Activated CD8-positive, alpha-beta T cell treated with anti-CD3 and anti-CD28 coated beads for 36 hours (primary cell): ENCODE data around the gene LDB2. TPM values are rescaled to one million over a fixed set of nuclear protein-coding genes. Genes with fewer than 3 reads are reported as not detected.
"Not testable (repeated sequence)": the region's sequence is repeated elsewhere in the genome, so short reads cannot be mapped to it uniquely, and the experiment has no call there.

ENCODE experiments used
- ATAC-seq: fragments of 200-7000 bp; cut with Tn5 transposase; one replicate; pipeline ENCODE4 v1.10.0; 2021; ENCODE audit warnings: mild to moderate bottlenecking, moderate library complexity
- CTCF ChIA-PET: fragments of 350-600 bp; sonication (Branson Sonifier 250); formaldehyde crosslinking; loops from one replicate; lab custom pipeline; 2021; ENCODE audit warnings: antibody characterized with exemption; lab: Charles Lee
- POLR2A ChIA-PET: fragments of 350-600 bp; sonication (Branson Sonifier 250); formaldehyde crosslinking; loops from one replicate; lab custom pipeline; 2021; ENCODE audit warnings: antibody characterized with exemption; lab: Charles Lee
- DNase-seq: peaks from one replicate; pipeline ENCODE4 v3.0.0-alpha.2; 2020
- H3K27ac Mint-ChIP-seq: one replicate; pipeline ENCODE4 v1.8.0; 2021; ENCODE audit warnings: mild to moderate bottlenecking, mixed read lengths
- H3K27me3 Mint-ChIP-seq: one replicate; pipeline ENCODE4 v1.8.0; 2021; ENCODE audit warnings: mixed read lengths
- H3K36me3 Mint-ChIP-seq: one replicate; pipeline ENCODE4 v1.8.0; 2021; ENCODE audit warnings: low read depth, mixed read lengths
- H3K4me1 Mint-ChIP-seq: one replicate; pipeline ENCODE4 v1.8.0; 2021; ENCODE audit warnings: low read depth, mixed read lengths
- H3K4me3 Mint-ChIP-seq: one replicate; pipeline ENCODE4 v1.8.0; 2021; ENCODE audit warnings: mild to moderate bottlenecking, moderate library complexity, mixed read lengths
- H3K9me3 Mint-ChIP-seq: one replicate; pipeline ENCODE4 v1.8.0; 2021; ENCODE audit warnings: mixed read lengths
- intact Hi-C: fragments of 100-400 bp; cut with micrococcal nuclease; formaldehyde crosslinking; loops from one replicate; pipeline ENCODE4 v1.10.0; 2022
- total RNA-seq, 2 experiments: library from RNA; stranded (reverse); gene quantifications; one replicate each; pipeline ENCODE4 v1.2.3, GENCODE V29; 2021
- TF ChIP-seq, protein P1 (sequence below): fragments of 200-600 bp; IDR thresholded peaks from one replicate; pipeline ENCODE4 v1.8.0; 2022; ENCODE audit warnings: antibody characterized with exemption, mild to moderate bottlenecking

The LDB2 gene
- total RNA-seq, 2 experiments from 2014 or later = not detected

DNA sequence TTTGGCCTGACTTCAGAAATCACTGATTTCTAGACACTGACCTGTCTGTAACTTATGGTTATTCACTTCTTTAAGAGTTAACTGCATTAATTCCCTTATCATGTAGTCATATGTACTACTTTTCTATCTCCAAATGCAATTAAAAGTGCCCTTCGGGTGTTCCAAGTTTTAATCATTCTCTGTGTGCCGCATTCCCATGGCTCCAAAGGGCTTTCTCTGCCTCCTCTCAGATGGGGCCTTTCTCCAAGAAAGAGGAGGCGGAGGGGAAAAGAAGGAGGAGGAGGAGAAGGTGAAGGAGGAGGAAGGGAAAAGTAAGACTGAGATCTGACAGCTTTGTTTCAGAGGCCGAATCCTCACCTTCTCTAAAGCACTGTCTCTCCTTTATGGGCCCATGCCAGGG is 325.8 kb downstream of the LDB2 start:
- CTCF ChIA-PET = no interaction called here
- Mint-ChIP-seq H3K9me3 (no peaks in the 10 kb centered on the region), H3K36me3 (no peaks in the 10 kb centered on the region), H3K4me1 (no peaks in the 10 kb centered on the region), H3K27ac (no peak overlapping the region), H3K27me3 (no peaks in the 10 kb centered on the region), H3K4me3 (no peak overlapping the region)
- TF ChIP-seq, protein P1, sequence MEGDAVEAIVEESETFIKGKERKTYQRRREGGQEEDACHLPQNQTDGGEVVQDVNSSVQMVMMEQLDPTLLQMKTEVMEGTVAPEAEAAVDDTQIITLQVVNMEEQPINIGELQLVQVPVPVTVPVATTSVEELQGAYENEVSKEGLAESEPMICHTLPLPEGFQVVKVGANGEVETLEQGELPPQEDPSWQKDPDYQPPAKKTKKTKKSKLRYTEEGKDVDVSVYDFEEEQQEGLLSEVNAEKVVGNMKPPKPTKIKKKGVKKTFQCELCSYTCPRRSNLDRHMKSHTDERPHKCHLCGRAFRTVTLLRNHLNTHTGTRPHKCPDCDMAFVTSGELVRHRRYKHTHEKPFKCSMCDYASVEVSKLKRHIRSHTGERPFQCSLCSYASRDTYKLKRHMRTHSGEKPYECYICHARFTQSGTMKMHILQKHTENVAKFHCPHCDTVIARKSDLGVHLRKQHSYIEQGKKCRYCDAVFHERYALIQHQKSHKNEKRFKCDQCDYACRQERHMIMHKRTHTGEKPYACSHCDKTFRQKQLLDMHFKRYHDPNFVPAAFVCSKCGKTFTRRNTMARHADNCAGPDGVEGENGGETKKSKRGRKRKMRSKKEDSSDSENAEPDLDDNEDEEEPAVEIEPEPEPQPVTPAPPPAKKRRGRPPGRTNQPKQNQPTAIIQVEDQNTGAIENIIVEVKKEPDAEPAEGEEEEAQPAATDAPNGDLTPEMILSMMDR = no peak
- intact Hi-C loops = no loop called here
- no peak for DNase-seq
- POLR2A ChIA-PET = no interaction called here
- no peak for ATAC-seq

DNA sequence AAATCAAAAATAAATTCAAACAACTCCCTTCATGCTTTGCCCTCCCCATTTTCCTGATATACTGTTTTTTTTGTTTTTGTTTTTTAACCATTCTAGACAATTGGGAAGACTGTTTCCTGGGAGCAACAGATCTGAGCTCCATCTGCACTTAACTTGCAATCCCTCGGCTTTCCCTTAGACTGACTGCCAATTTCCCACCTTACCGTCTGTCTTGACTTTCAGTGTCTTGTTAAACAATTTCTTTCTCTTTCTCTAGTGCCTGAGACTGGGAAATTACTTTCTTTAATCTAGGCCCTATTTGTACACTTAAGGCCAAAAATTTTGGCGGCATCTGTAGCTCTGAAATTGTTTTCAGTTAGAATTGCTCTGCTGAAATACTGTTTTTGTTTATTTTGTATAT is 326.3 kb downstream of the LDB2 start:
- intact Hi-C loops = no loop called here
- Mint-ChIP-seq H3K4me1 (no peaks in the 10 kb centered on the region), H3K4me3 (no peak overlapping the region), H3K9me3 (no peaks in the 10 kb centered on the region), H3K36me3 (no peaks in the 10 kb centered on the region), H3K27me3 (no peaks in the 10 kb centered on the region), H3K27ac (no peak overlapping the region)
- ATAC-seq = no peak
- no peak for DNase-seq
- CTCF ChIA-PET = no interaction called here
- POLR2A ChIA-PET = no interaction called here
- TF ChIP-seq, protein P1 = no peak

DNA sequence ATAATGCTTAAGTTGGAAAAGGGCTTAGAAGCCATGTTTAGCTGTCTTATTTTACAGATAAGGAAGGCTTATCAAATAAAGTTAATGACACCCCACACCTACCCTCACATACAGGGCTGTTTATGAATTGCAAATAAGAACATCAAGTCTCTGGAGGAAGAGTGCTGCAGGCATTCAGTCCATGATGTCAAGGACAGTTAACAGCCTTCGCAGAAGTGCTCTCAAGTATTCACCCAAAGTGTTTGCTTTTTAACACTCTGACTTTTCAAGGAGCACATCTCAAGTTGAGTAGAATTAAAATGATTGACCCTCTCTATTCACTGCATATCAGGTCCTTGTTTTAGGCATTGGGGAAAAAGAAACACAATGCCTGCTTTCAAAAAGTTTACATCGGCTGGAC is 328.7 kb downstream of the LDB2 start:
- ChIA-PET CTCF (no interaction called here), POLR2A (no interaction called here)
- no peaks in the 10 kb centered on the region for H3K27me3 Mint-ChIP-seq
- no peaks in the 10 kb centered on the region for H3K9me3 Mint-ChIP-seq
- H3K27ac Mint-ChIP-seq = no peak overlapping the region
- intact Hi-C loops = no loop called here
- no peak for DNase-seq
- no peak overlapping the region for H3K4me3 Mint-ChIP-seq
- no peak for ATAC-seq
- TF ChIP-seq, protein P1 = no peak
- H3K36me3 Mint-ChIP-seq = no peaks in the 10 kb centered on the region
- no peaks in the 10 kb centered on the region for H3K4me1 Mint-ChIP-seq

DNA sequence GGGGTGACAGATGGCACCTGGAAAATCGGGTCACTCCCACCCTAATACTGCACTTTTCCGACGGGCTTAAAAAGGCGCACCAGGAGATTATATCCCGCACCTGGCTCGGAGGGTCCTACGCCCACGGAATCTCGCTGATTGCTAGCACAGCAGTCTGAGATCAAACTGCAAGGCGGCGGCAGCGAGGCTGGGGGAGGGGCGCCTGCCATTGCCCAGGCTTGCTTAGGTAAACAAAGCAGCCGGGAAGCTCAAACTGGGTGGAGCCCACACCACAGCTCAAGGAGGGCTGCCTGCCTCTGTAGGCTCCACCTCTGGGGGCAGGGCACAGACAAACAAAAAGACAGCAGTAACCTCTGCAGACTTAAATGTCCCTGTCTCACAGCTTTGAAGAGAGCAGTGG is 341.1 kb downstream of the LDB2 start:
- H3K36me3 Mint-ChIP-seq, POLR2A ChIA-PET, DNase-seq, intact Hi-C loops, H3K4me1 Mint-ChIP-seq, H3K4me3 Mint-ChIP-seq, ATAC-seq, H3K9me3 Mint-ChIP-seq, H3K27me3 Mint-ChIP-seq, CTCF ChIA-PET, H3K27ac Mint-ChIP-seq: not testable (repeated sequence)

DNA sequence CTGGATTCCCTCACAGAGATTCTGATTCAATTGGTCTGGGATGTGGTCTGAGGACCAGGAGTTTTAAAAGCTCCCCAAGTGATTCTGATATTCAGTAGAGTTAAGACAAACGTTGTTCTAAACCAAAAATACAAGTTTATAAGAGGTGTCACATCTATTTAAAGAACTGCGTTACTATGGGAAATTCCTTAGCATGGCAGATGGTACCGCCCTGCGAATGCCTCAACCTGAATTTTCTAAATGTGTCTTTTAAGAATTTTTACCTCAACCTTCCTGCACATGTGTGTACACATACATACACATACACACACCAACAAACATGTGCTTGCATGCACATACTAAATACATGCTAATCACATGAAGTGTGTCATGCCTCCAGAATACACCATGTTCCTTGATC is 343.3 kb downstream of the LDB2 start:
- H3K4me3 Mint-ChIP-seq = no peak overlapping the region
- CTCF ChIA-PET = no interaction called here
- H3K27me3 Mint-ChIP-seq = peaks cover under 1% of the 10 kb centered on the region
- peaks cover 4% of the 10 kb centered on the region for H3K9me3 Mint-ChIP-seq
- TF ChIP-seq, protein P1 = no peak
- no peaks in the 10 kb centered on the region for H3K4me1 Mint-ChIP-seq
- POLR2A ChIA-PET = no interaction called here
- intact Hi-C loops = no loop called here
- DNase-seq = no peak
- ATAC-seq = no peak
- no peak overlapping the region for H3K27ac Mint-ChIP-seq
- no peaks in the 10 kb centered on the region for H3K36me3 Mint-ChIP-seq

DNA sequence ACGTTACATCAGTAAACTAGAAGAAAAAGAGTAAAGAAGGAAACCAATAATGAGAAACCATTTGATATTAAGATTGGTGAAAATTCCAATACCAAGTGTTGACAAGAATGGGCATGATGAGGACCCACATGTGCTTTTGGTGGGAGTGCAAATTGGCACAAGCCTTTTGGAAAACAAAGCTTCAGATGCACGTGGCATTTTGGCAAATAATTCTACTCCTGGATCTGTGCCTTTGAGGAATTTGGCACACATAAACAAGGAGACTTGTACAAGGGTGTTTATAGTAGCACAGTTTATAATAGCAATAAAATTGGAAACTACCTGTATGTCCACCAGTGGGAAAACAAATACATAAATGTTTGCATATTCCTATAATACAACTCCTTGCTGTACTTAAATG is 347.9 kb downstream of the LDB2 start:
- H3K9me3 Mint-ChIP-seq = peaks cover 2% of the 10 kb centered on the region
- no peaks in the 10 kb centered on the region for H3K36me3 Mint-ChIP-seq
- no peaks in the 10 kb centered on the region for H3K4me1 Mint-ChIP-seq
- H3K27ac Mint-ChIP-seq = no peak overlapping the region
- no peak for ATAC-seq
- intact Hi-C loops = no loop called here
- no peak for DNase-seq
- TF ChIP-seq, protein P1 = no peak
- ChIA-PET CTCF (no interaction called here), POLR2A (no interaction called here)
- no peak overlapping the region for H3K4me3 Mint-ChIP-seq
- peaks cover 1% of the 10 kb centered on the region for H3K27me3 Mint-ChIP-seq
